GM18511 (cell line): ENCODE measurements around the gene GLP2R.
A peak's percentile ranks its signal among the peaks of the same experiment; 100 is the strongest.
"Not testable (repeated sequence)": the region's sequence is repeated elsewhere in the genome, so short reads cannot be mapped to it uniquely, and the experiment has no call there.

Experiments
- ATAC-seq: cut with Tn5 transposase; IDR thresholded peaks from one replicate; pipeline ENCODE4 v1.9.1; 2021; ENCODE audit warnings: mild to moderate bottlenecking, moderate library complexity; ENCODE audit not compliant: unreplicated experiment

Gene GLP2R

GRCh38 chr17:9918352-9918751, 92.6 kb downstream of the GLP2R start:
- ATAC-seq = no peak

GRCh38 chr17:9918804-9919352, 93.2 kb downstream of the GLP2R start:
- no peak for ATAC-seq

- ATAC-seq = not testable (repeated sequence)
These were observed 95.5 kb downstream of the GLP2R start for GRCh38 chr17:9921216-9921615.

- ATAC-seq = no peak
These were observed 96.5 kb downstream of the GLP2R start for GRCh38 chr17:9922012-9922848.

GRCh38 chr17:9924735-9925191, 99.0 kb downstream of the GLP2R start:
- ATAC-seq = peak; percentile 81

- ATAC-seq = no peak
These were observed 99.7 kb downstream of the GLP2R start for GRCh38 chr17:9925457-9925856.

- ATAC-seq = no peak
These were observed 100.6 kb downstream of the GLP2R start for GRCh38 chr17:9926150-9926804.

GRCh38 chr17:9928601-9929333, 103.0 kb downstream of the GLP2R start:
- no peak for ATAC-seq

GRCh38 chr17:9929871-9930270, 104.1 kb downstream of the GLP2R start:
- ATAC-seq = no peak

- ATAC-seq = no peak
These were observed 105.5 kb downstream of the GLP2R start for GRCh38 chr17:9931144-9931741.

GRCh38 chr17:9932491-9932890, 106.8 kb downstream of the GLP2R start:
- ATAC-seq = no peak

- no peak for ATAC-seq
These were observed 108.6 kb downstream of the GLP2R start for GRCh38 chr17:9934331-9934730.

GRCh38 chr17:9935408-9935807, 109.7 kb downstream of the GLP2R start:
- no peak for ATAC-seq

- ATAC-seq = no peak
These were observed 110.4 kb downstream of the GLP2R start for GRCh38 chr17:9936095-9936494.

GRCh38 chr17:9937241-9937761, 111.6 kb downstream of the GLP2R start:
- no peak for ATAC-seq

- no peak for ATAC-seq
These were observed 112.2 kb downstream of the GLP2R start for GRCh38 chr17:9937901-9938300.

GRCh38 chr17:9938764-9939163, 113.0 kb downstream of the GLP2R start:
- ATAC-seq = no peak

GRCh38 chr17:9940841-9941240, 115.1 kb downstream of the GLP2R start:
- no peak for ATAC-seq

- no peak for ATAC-seq
These were observed 115.6 kb downstream of the GLP2R start for GRCh38 chr17:9941305-9941704.
